Right lobe of liver (tissue), 6 donors: Measurements from ENCODE around the gene GUK1. TPM values are rescaled to one million over a fixed set of nuclear protein-coding genes. Genes with fewer than 3 reads are reported as not detected.
A peak's percentile ranks its signal among the peaks of the same experiment; 100 is the strongest.

Experiments used
- ATAC-seq, 4 donors: fragments of 200-7000 bp; cut with Tn5 transposase; one replicate each; pipeline ENCODE4 v1.9.1; 2020; ENCODE audit warnings: mild to moderate bottlenecking in 4 of 4, moderate library complexity in 4 of 4
- DNase-seq, 3 donors: peaks; one replicate each; pipeline ENCODE4 v3.0.0-alpha.2; 2020
- H3K27ac ChIP-seq, 3 donors: fragments of 200-600 bp; one replicate each; pipeline ENCODE4 v1.8.0; 2022
- H3K27me3 ChIP-seq, 2 donors: fragments of 200-600 bp; one replicate each; pipeline ENCODE4 v1.8.0; 2022
- H3K36me3 ChIP-seq, 4 donors: fragments of 200-600 bp; sonication (generic) in 1 of 4; one replicate each; pipeline versions ENCODE4 v1.5.1 to v1.8.0; 2017 to 2022; ENCODE audit warnings: control low read depth in 1 of 4
- H3K4me1 ChIP-seq, 4 donors: fragments of 200-600 bp; sonication (generic) in 1 of 4; one replicate each; pipeline versions ENCODE4 v1.5.1 to v1.8.0; 2017 to 2022; ENCODE audit warnings: control low read depth in 1 of 4
- H3K4me3 ChIP-seq, 3 donors: fragments of 200-600 bp; one replicate each; pipeline ENCODE4 v1.8.0; 2022
- H3K9me3 ChIP-seq, 4 donors: fragments of 200-600 bp; sonication (generic) in 1 of 4; one replicate each; pipeline versions ENCODE4 v1.5.1 to v1.8.0; 2017 to 2022; ENCODE audit warnings: control low read depth in 1 of 4
- CTCF ChIP-seq, 4 donors: fragments of 200-600 bp in 3 of 4; fragments of 450-650 bp in 1 of 4; IDR thresholded peaks; one replicate each; pipeline versions ENCODE4 v1.5.1 to v1.8.0; 2016 to 2022; ENCODE audit warnings: antibody characterized with exemption in 4 of 4, mild to moderate bottlenecking in 2 of 4
- POLR2A ChIP-seq: fragments of 450-650 bp; IDR thresholded peaks from one replicate; pipeline ENCODE4 v1.6.1; 2017; ENCODE audit warnings: antibody characterized with exemption, mild to moderate bottlenecking
- WGBS: methylation state at CpG from one replicate; pipeline ENCODE4 v1.1.6; 2018; ENCODE audit warnings: low coverage, low lambda C conversion rate; ENCODE audit not compliant: insufficient coverage; ENCODE audit errors: missing lambda C conversion rate; 5-methylcytosine and 5-hydroxymethylcytosine counted together
- intact Hi-C, 2 donors: fragments of 100-400 bp; cut with DNase I; formaldehyde crosslinking; loops; one replicate each; pipeline versions ENCODE4 v1.11.2 to v1.14.1; 2022
- total RNA-seq, 6 experiments: library from RNA; depleted of rRNA in 2 of 6; stranded (reverse); fragments of >200 nt in 2 of 6; fragmentation: NEBNext Ultra II Directional in 3 of 6; extraction: Animal tissue kit (Norgen Biotek cat#: 25700) in 3 of 6; gene quantifications; one replicate each; pipeline versions ENCODE4 v1.1.0 to v1.2.4, GENCODE V29; 2016 to 2023
- donor health status: DM: no; HTN: yes; CAD: no.
- donor health status: DM: no; HTN: no; CAD: no.
- donor health status: DM: no; HTN: no; CAD: no.
- donor health status: DM: no; HTN: yes; CAD: no.
- donor health status: DM: no; HTN: yes; CAD: no.

GUK1 gene
- total RNA-seq, 6 experiments from 2014 or later: 78.0 to 235 (median 108) TPM

- H3K4me1 ChIP-seq: peaks cover 0 to 7% (median under 1%) of the 10 kb centered on the region in 4 donors
- H3K36me3 ChIP-seq: peaks cover 0 to 34% (median 17%) of the 10 kb centered on the region in 4 donors
- no peak overlapping the region for H3K4me3 ChIP-seq
- TF ChIP-seq POLR2A (no peak), CTCF (IDR thresholded peaks at IDR 0.05) (no peak)
- DNase-seq: peak in 1 of 3 donors; percentile 14
- WGBS: no CpG with 5 or more reads among the region's 13 CpGs
- no peak for ATAC-seq
- intact Hi-C loops: no loop called here
- no peaks in the 10 kb centered on the region for H3K27me3 ChIP-seq
- no peak overlapping the region for H3K27ac ChIP-seq
- H3K9me3 ChIP-seq: peaks cover 0 to 4% (median 0%) of the 10 kb centered on the region in 4 donors
Observed at GRCh38 chr1:228096416-228097332, 43.4 kb upstream of the GUK1 start.

GRCh38 chr1:228097333-228098081, 42.6 kb upstream of the GUK1 start:
- Histone ChIP-seq H3K27ac (no peak overlapping the region), H3K4me3 (no peak overlapping the region), H3K4me1 (peaks cover 0 to 8% (median 0%) of the 10 kb centered on the region in 4 donors), H3K9me3 (peaks cover 0 to 4% (median 0%) of the 10 kb centered on the region in 4 donors), H3K36me3 (peaks cover 0 to 34% (median 17%) of the 10 kb centered on the region in 4 donors), H3K27me3 (no peaks in the 10 kb centered on the region)
- intact Hi-C loops: no loop called here
- DNase-seq (peak in 1 of 3 donors; percentile 21), ATAC-seq (no peak)
- 88% methylated on average over 13 of the region's 34 CpGs for WGBS
- TF ChIP-seq POLR2A (no peak), CTCF (IDR thresholded peaks at IDR 0.05) (no peak)

GRCh38 chr1:228098323-228098931, 41.7 kb upstream of the GUK1 start:
- Histone ChIP-seq H3K4me1 (peaks cover 0 to 9% (median 0%) of the 10 kb centered on the region in 4 donors), H3K9me3 (peaks cover 0 to 4% (median 0%) of the 10 kb centered on the region in 4 donors), H3K36me3 (peaks cover 0 to 34% (median 17%) of the 10 kb centered on the region in 4 donors), H3K27ac (no peak overlapping the region), H3K4me3 (no peak overlapping the region), H3K27me3 (no peaks in the 10 kb centered on the region)
- TF ChIP-seq CTCF (IDR thresholded peaks at IDR 0.05) (no peak), POLR2A (no peak)
- DNase-seq: no peak
- no peak for ATAC-seq
- 92% methylated on average over 10 of the region's 28 CpGs for WGBS
- intact Hi-C loops: no loop called here

- no peak overlapping the region for H3K27ac ChIP-seq
- WGBS: 50% methylated on average over 2 of the region's 4 CpGs
Observed at GRCh38 chr1:228099331-228099732, 40.7 kb upstream of the GUK1 start.

More at GRCh38 chr1:228099331-228099732, 40.7 kb upstream of the GUK1 start:
- H3K27me3 ChIP-seq: no peaks in the 10 kb centered on the region
- peaks cover 0 to 4% (median 0%) of the 10 kb centered on the region in 4 donors for H3K9me3 ChIP-seq
- peaks cover 0 to 34% (median 17%) of the 10 kb centered on the region in 4 donors for H3K36me3 ChIP-seq
- no peak overlapping the region for H3K4me3 ChIP-seq
- DNase-seq (peak in 1 of 3 donors; percentile 43), ATAC-seq (no peak)
- no peak for TF ChIP-seq CTCF (IDR thresholded peaks at IDR 0.05)
- TF ChIP-seq POLR2A: no peak
- intact Hi-C loops: no loop called here
- peaks cover 0 to 18% (median 0%) of the 10 kb centered on the region in 4 donors for H3K4me1 ChIP-seq
